ENCODE measurements around the gene BBS2. TPM values are rescaled to one million over a fixed set of nuclear protein-coding genes. Genes with fewer than 3 reads are reported as not detected.
"Not testable (repeated sequence)": the region's sequence is repeated elsewhere in the genome, so short reads cannot be mapped to it uniquely, and the experiment has no call there.

Gene BBS2
- total RNA-seq, 1 donor from 2014 or later: 37.7 TPM

GRCh38 chr16:56534847-56535383, 15.1 kb upstream of the BBS2 start:
- intact Hi-C loops (cut with DNase I): no loop called here
- ATAC-seq (no peak), DNase-seq (ENCODE audit: missing footprints) (no peak)

DNA sequence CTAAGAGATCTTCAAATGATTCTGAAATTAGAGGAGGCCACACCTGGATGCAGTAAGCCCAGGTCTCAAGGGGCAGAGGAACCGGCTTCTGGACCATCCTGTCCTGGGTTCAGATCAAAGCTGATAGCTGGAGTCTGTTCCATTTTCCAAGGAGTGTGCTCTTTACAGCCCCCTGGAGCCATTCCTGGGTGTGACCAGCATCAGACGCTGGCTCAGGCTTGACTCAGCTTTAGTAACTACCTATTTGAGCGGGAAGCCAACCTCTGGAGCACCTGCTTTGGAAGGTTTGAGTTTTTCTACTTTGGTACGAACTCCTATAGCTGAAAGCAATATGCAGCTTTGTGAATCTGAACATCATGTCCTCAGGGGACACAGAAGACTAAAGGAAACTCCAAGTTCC, 12.9 kb upstream of the BBS2 start:
- no peak for DNase-seq (ENCODE audit: missing footprints)
- ATAC-seq: no peak

GRCh38 chr16:56530872-56531271, 11.0 kb upstream of the BBS2 start:
- DNase-seq (ENCODE audit: missing footprints) (no peak), ATAC-seq (no peak)
- intact Hi-C loops (cut with DNase I): no loop called here

More for the DNA sequence above, 12.9 kb upstream of the BBS2 start:
- intact Hi-C loops (cut with DNase I): no loop called here

DNA sequence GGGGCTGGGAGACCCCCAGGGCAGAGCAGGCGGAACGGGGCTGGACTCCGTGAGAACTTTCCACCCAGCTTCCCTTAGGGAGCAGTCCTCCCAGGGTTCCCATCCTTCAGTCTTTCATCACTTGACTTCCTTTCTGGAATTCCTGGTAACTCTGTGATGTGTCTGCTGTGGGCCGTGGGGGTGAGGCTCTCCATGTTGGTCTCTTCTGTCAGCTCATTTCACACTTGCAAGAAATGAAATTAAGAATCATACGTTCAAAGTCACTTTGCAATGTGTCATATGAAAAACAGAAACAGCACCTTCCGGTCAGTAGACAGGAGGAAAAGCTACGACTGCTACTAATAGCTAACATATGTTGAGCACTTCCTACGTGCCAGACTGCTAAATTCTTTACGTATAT, 5.4 kb upstream of the BBS2 start:
- no peak for ATAC-seq
- DNase-seq (ENCODE audit: missing footprints): no peak
- intact Hi-C loops (cut with DNase I): no loop called here

- intact Hi-C loops (cut with DNase I): no loop called here
- ATAC-seq (no peak), DNase-seq (ENCODE audit: missing footprints) (no peak)
Measured at GRCh38 chr16:56520251-56520577, 390 bp upstream of the BBS2 start.

DNA sequence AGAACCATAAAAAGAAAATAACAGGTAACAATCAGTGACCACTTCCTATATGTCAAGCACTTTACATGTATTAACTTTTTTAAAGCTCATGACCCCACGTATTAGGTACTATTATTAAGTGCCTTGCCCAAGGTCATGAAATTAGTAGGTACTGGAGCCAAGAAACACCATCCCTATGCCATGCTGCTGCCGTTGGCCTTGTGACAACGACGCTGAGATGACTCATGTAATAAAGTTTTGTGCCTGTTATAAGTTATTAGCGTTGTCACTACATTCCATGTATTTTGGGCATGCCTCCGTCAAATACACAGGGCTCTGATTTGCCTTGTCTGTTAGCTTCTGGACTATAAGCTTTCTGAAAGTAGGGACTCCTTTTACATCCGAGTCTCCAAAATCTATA, 1.4 kb downstream of the BBS2 start:
- ATAC-seq (no peak), DNase-seq (ENCODE audit: missing footprints) (no peak)
- intact Hi-C loops (cut with DNase I): no loop called here

DNA sequence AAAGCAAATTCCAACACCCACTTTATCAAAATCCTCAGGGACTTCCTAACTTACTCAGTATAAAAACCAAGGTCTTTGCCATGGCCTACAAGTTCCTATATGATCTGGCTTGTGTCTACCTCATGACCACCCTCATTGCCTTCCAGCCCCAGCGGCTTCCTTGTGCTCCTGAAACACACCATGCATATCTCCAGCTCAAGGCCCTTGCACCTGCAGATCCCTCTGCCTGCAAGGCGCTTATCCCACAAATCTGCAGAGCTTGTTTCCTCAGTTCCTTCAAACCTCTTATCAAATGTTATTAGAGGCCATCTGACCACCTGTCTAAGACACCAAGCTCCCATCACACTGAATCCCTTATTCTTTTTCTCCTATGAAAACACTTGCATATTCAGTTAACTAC, 2.6 kb downstream of the BBS2 start:
- DNase-seq (ENCODE audit: missing footprints) (no peak), ATAC-seq (no peak)
- intact Hi-C loops (cut with DNase I): no loop called here

- ATAC-seq: no peak
- DNase-seq (ENCODE audit: missing footprints): no peak
- intact Hi-C loops (cut with DNase I): loop anchor here (2.0 kb wide), 1 partner anchor 85 kb away; no protein-coding TSS in a partner anchor
Measured at GRCh38 chr16:56515665-56516064, 4.2 kb downstream of the BBS2 start.

DNA sequence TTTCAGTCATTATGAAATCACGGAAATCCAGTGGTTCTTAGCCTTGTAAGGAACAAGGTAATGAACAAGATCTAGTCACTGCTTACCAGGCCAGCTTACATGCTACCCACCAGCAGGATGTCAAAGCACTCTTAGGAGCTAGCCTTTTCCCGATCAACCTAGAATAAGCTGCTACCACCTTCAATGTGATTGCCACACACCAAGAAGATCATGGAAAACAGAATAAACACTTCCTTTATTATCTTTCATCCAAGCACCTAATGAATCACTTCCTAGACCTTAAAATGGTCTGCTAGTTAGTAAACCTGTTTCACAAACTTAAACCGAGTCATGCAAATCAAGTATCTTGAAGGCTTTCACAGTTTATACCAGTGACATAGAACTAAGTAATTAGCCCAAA, 5.0 kb downstream of the BBS2 start:
- intact Hi-C loops (cut with DNase I): loop anchor here (1.0 to 2.0 kb wide), 2 partner anchors 86 to 187 kb away; no protein-coding TSS in a partner anchor
- ATAC-seq: no peak
- DNase-seq (ENCODE audit: missing footprints): no peak

- DNase-seq (ENCODE audit: missing footprints) (no peak), ATAC-seq (peak; percentile 57)
- intact Hi-C loops (cut with DNase I): loop anchor here (1.0 to 2.0 kb wide), 2 partner anchors 87 to 188 kb away; no protein-coding TSS in a partner anchor
Measured at GRCh38 chr16:56513972-56514371, 5.9 kb downstream of the BBS2 start.

DNA sequence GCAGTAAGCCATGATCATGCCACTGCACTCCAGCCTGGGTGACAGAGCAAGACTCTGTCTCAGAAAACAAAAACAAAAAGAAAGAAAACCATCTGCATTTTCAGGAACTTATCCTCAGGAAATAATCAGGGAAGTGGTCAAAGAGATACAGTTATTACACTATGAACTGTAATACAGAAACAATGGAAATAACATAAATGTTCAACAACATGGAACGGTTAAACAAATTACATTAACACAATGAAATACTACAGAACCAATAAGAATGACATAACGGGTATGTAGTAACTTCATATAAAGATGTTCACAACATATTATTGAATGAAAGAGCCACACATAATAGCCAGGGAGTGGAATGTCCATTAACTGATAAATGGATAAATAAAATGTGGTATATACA, 6.7 kb downstream of the BBS2 start:
- ATAC-seq: no peak
- intact Hi-C loops (cut with DNase I): no loop called here

GRCh38 chr16:56512025-56512424, 7.8 kb downstream of the BBS2 start:
- no peak for DNase-seq (ENCODE audit: missing footprints)
- no peak for ATAC-seq
- intact Hi-C loops (cut with DNase I): no loop called here

More for the DNA sequence above, 6.7 kb downstream of the BBS2 start:
- DNase-seq (ENCODE audit: missing footprints): no peak

GRCh38 chr16:56510544-56510943, 9.3 kb downstream of the BBS2 start:
- DNase-seq (ENCODE audit: missing footprints) (no peak), ATAC-seq (no peak)
- intact Hi-C loops (cut with DNase I): no loop called here

DNA sequence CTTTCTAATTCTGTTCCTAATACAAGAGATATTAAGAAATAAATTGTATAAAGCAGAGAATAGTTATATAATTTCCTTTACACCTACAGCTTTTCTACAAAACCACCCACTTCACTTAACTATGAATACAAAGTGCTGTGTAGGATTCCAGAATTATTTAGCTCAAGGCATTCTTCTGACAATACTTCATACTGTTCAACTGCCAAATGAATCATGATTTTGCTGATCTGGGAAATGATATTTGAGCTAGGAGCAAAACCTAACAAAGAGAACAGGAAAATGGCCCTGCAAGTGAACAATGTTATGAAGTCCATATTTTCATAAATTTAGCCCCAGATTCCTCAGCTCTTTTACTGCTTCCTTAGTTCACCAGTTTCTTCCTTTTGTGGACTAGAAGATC, 12.9 kb downstream of the BBS2 start:
- no peak for DNase-seq (ENCODE audit: missing footprints)
- intact Hi-C loops (cut with DNase I): no loop called here
- ATAC-seq: no peak

DNA sequence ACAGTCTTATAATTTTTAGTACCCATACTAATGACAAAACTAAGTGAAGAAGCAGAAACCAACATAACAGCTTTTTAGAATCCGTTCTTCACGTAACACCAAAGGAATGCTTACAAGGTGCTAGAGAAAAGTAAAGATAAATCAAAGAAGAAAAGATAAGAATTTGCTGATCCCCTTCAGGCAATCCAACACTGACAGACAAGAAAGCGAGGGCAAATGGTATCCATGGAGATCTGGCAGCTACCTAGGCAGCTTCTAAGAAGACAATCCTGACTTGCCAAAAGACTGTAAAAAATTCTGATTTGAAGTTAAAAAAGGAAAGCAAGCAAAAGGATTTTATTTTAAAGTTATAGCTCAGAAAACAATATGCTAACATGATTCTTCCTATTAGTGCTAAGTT, 14.6 kb downstream of the BBS2 start:
- intact Hi-C loops (cut with DNase I): no loop called here
- no peak for ATAC-seq
- DNase-seq (ENCODE audit: missing footprints): no peak

DNA sequence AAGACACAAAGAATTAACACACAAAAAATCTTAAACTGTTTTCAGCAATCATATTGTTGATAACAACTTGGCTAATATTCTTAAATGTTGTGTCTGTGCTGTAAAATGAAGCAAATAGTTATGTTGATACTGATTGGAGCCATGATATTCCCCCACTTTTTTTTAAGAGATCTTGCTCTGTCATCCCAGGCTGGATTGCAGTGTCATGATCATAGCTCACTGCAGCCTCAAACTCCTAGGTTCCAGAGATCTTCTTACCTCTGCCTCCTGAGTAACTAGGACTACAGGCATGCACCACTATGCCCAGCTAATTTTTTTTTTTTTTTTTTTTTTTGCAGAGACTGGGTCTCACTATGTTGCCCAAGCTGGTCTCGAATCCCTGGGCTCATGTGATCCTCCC, 26.0 kb downstream of the BBS2 start:
- DNase-seq (ENCODE audit: missing footprints) (no peak), ATAC-seq (no peak)
- intact Hi-C loops (cut with DNase I): no loop called here

GRCh38 chr16:56493126-56493525, 26.7 kb downstream of the BBS2 start:
- DNase-seq (ENCODE audit: missing footprints) (no peak), ATAC-seq (no peak)
- intact Hi-C loops (cut with DNase I): no loop called here

GRCh38 chr16:56491657-56492261, 28.1 kb downstream of the BBS2 start:
- DNase-seq (ENCODE audit: missing footprints) (no peak), ATAC-seq (no peak)
- intact Hi-C loops (cut with DNase I): no loop called here

GRCh38 chr16:56488868-56489267, 31.0 kb downstream of the BBS2 start:
- intact Hi-C loops (cut with DNase I); DNase-seq (ENCODE audit: missing footprints); ATAC-seq: not testable (repeated sequence)

GRCh38 chr16:56488035-56488434, 31.8 kb downstream of the BBS2 start:
- intact Hi-C loops (cut with DNase I): no loop called here
- DNase-seq (ENCODE audit: missing footprints): no peak
- ATAC-seq: no peak

DNA sequence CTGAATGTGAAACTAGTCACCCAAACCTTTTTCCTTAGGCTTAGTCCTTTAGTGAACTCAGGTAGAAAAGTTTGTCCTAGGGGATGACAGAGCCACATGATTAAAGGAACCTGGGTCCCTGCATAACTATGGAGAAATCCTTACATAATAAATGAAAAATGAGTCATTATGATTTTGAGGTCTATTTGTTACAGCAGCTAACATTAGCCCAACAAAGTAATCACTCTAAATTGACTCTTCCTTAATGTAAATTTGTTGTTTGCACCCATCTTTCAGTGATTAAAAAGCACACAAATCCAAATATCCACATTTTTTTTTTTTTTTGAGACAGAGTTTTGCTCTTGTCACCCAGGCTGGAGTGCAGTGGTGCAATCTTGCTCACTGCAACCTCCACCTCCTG, 36.4 kb downstream of the BBS2 start:
- ATAC-seq: no peak
- no peak for DNase-seq (ENCODE audit: missing footprints)
- intact Hi-C loops (cut with DNase I): no loop called here

Data from Right ventricle myocardium inferior (tissue), 1 donor.